HS-5 (cell line): ENCODE measurements around the gene MCC.
"Not testable (repeated sequence)": the region's sequence is repeated elsewhere in the genome, so short reads cannot be mapped to it uniquely, and the experiment has no call there.

Experiments
- DNase-seq: peaks from one replicate; pipeline ENCODE4 v3.0.0-alpha.2; 2012; ENCODE audit warnings: low read depth

Gene MCC

GRCh38 chr5:113421693-113422092, 66.6 kb downstream of the MCC start:
- DNase-seq: no peak

- no peak for DNase-seq
These were observed 82.7 kb downstream of the MCC start for GRCh38 chr5:113405530-113405929.

- no peak for DNase-seq
These were observed 84.0 kb downstream of the MCC start for GRCh38 chr5:113404269-113404668.

GRCh38 chr5:113397986-113398385, 90.3 kb downstream of the MCC start:
- not testable (repeated sequence) for DNase-seq

- DNase-seq: no peak
These were observed 91.2 kb downstream of the MCC start for GRCh38 chr5:113397046-113397445.

- DNase-seq: no peak
These were observed 93.6 kb downstream of the MCC start for GRCh38 chr5:113394658-113395057.

GRCh38 chr5:113390224-113390623, 98.0 kb downstream of the MCC start:
- DNase-seq: no peak

GRCh38 chr5:113389116-113389515, 99.1 kb downstream of the MCC start:
- DNase-seq: no peak

GRCh38 chr5:113387844-113388243, 100.4 kb downstream of the MCC start:
- DNase-seq: no peak

- no peak for DNase-seq
These were observed 103.4 kb downstream of the MCC start for GRCh38 chr5:113384782-113385285.

GRCh38 chr5:113382731-113383130, 105.5 kb downstream of the MCC start:
- DNase-seq: no peak

GRCh38 chr5:113381791-113382190, 106.5 kb downstream of the MCC start:
- DNase-seq: no peak

- no peak for DNase-seq
These were observed 107.4 kb downstream of the MCC start for GRCh38 chr5:113380807-113381326.

- DNase-seq: no peak
These were observed 108.1 kb downstream of the MCC start for GRCh38 chr5:113379936-113380806.

- DNase-seq: peak; percentile 13
These were observed 109.2 kb downstream of the MCC start for GRCh38 chr5:113378959-113379541.

GRCh38 chr5:113378514-113378913, 109.7 kb downstream of the MCC start:
- DNase-seq: no peak

- no peak for DNase-seq
These were observed 110.2 kb downstream of the MCC start for GRCh38 chr5:113378081-113378480.

- no peak for DNase-seq
These were observed 111.6 kb downstream of the MCC start for GRCh38 chr5:113376640-113377039.

GRCh38 chr5:113375480-113376060, 112.7 kb downstream of the MCC start:
- no peak for DNase-seq

- no peak for DNase-seq
These were observed 114.8 kb downstream of the MCC start for GRCh38 chr5:113373426-113373825.

- no peak for DNase-seq
These were observed 116.5 kb downstream of the MCC start for GRCh38 chr5:113371721-113372196.

- DNase-seq: no peak
These were observed 120.7 kb downstream of the MCC start for GRCh38 chr5:113367586-113367985.

- no peak for DNase-seq
These were observed 123.8 kb downstream of the MCC start for GRCh38 chr5:113364466-113364865.
